ENCODE results near the gene ZIC4. TPM values are rescaled to one million over a fixed set of nuclear protein-coding genes. Genes with fewer than 3 reads are reported as not detected.

ZIC4 gene
- total RNA-seq, 1 donor from 2014 or later: not detected

DNA sequence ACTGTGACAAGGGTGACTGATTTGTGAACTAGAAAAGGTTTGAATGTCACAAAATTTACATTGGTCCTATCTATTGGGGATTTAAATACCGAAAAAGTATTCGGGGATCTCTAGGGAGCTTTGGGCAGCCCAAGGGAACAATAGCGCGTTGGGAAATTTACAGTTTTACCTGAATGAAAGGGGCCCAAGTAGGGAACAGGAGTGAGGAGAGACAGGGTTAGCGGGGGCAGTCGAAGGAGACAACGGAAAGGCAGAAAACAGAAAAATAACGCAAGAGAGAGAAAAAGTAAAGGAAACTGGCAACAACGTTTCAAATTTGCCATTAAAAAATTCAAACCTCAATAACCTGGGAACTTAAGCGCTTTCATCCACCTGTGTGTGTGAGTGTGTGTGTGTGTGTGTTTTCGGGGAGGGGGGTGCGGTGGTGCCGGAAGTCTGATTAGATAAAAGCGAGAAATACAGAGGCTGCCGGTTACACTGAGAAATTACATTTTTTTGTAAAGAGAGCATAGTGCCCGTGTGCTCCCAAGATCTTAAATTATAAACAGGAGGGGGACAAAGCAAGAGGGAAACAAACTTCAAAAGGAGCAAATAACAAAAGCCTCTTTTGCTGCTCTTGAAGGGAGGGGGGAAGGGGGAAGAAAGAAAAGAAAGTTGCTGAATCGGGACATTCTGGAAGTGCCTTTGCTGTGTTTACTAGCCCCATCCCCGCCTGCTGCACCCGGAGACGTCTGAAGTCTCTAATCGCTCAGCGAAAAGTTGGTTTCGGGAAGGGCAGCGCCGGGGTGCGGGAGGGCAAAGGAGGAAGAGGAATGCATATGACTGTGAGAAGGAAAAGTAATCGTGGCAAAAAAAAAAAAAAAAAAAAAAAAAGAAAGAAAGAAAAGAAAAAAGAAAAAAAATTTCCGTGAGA, 2.1 kb upstream of the ZIC4 start:
- intact Hi-C loops (cut with micrococcal nuclease): no loop called here

DNA sequence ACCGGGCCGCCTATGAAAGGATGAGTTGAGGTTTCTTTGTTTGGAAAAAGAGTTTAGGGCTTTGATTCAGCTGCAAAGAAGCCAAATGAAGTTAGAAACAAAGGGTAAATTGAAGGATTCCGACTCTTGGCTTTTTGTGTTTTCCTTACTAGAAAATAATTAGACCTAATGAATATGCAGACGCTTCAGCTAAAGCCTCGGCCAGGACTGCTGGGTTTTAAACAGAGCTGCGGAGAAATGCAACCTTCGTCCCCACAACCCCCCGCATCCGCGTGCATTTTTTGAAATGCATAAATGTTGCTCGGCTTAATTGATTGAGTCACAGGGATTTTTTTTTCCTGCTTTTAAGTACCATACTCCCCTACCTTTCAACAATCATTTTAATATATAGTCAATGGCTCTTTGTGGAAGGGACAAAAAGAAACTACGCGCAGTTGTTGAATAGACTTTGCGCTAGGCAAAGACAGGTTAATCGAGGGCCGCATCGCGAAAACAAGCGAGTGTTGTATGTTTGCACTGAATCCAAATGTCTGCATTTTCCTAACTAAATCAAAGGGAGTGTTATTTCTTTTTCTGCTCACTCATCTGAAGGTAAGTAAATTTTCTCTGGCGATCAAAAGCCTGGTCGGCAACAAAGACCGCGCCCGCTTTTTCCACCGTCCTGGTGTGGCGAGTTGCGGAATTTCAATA, 1.3 kb upstream of the ZIC4 start:
- intact Hi-C loops (cut with micrococcal nuclease): loop anchor here (1.0 to 2.0 kb wide), 3 partner anchors 8 to 17 kb away; no protein-coding TSS in a partner anchor

DNA sequence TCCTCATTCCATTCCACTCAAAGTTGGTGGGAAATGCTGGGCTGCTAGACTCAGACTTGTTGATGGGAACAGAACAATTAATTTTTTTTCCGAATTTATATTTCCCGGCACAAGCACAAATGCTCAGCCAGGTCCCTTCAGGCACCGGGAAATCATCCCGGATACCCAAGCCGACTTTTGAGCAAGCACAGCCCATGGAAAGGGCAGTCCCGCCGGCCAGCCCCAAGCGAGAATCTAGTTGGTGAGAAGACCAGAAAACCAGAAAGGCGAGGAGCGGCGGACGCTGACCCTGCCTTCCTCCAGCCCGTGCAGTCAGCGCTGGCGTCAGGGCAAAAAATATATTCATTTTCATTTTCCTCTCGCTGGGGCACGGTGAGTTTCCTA, 763 bp upstream of the ZIC4 start:
- intact Hi-C loops (cut with micrococcal nuclease): loop anchor here (1.0 to 2.0 kb wide), 3 partner anchors 8 to 16 kb away; no protein-coding TSS in a partner anchor

DNA sequence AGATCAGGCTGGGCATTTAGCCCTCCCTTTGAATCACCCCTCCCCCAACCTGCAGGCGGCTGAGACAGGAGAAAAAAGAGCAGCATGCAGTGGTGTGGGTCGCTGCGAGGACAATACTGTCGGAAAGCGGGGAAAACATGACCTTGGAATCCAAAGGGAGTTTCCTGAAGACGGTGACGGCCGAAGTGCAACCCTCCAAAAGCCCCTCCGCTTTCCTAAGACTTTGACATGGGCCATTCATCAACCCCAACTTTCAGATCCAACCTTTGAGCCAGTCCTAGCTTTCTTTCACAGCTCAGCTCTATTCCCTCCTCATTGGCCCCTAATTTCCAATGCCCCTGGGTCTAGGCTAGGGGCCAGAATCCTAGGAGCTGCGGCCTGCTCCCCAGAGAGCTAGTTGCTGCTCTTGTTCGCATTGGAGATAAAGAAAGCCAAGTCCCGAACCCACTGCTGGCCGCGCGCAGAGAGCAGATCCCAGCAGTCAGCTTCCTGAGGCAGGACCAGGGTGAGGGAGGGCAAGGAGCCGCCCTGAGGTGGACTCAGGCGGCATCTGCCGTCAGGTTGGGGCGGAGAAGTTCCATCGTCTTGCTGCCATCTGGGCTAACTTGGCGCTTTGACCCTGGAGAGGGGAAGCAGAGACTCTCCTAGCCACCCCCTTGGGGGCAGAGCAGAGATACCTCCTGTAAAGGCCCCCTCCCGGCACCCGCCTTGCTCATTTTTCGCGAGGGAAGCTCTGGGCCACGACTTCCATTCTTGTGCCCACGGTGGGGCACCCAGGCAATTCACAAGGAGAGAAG, 914 bp downstream of the ZIC4 start:
- intact Hi-C loops (cut with micrococcal nuclease): loop anchor here (2.0 kb wide), 2 partner anchors 15 kb away; no protein-coding TSS in a partner anchor

DNA sequence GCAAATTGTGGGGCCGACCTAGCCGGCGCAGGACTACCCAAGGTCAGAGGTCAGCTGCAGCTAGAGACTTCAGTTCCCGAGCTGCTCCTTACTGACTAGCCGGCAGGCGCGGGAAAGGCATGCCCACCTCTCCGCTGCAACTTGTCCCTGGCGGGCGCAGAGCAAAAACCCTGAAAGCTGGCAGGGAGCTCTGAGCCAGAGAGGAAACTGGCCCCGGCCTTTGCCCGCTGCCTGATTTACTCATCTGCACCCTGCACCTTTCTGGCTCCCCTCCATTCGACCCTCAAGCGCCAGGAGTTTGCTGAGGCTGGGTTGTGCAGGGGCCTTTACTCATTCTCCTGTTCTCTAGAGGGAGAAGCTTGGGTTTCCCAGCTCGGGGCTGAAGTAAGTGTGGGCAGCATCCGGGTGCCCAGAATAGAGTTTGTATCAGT, 1.5 kb downstream of the ZIC4 start:
- intact Hi-C loops (cut with micrococcal nuclease): no loop called here

DNA sequence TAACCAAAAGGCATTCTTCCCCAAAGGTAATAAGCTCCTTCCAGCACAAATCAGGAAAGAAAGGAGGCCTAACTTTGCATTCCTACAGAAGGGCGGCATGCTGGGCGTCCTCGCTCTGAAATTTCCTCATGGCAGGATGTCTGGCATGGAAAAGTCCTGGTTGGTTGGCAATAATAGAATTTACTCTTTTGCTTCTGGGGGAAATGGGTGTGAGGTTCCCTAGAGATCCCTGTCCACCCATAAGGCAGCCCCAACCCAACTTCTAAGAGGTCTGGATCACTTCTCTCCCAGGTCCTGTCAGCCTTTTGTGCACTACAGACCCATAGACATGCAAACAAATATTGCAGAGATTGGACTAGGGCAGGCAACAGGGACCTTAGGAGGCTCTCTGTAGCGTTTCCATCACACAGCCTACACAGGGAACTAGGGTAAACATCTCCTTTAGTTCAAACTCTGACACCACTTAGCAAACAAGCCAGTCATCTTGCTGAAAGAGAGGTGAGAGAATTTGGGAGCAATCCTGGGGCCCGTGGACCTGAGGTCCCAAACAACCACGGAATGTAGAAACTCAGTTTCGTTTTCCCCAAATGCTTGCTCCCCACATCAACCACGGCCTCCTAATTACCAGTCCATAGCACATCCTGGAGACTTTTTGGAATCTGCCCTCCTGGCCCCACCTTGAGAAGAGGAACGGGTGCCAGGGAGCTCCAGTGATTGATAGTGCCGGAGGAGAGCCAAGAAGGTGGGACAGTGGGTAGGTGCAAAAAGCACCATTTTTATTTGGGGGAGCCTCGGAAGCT, 2.1 kb downstream of the ZIC4 start:
- intact Hi-C loops (cut with micrococcal nuclease): no loop called here

DNA sequence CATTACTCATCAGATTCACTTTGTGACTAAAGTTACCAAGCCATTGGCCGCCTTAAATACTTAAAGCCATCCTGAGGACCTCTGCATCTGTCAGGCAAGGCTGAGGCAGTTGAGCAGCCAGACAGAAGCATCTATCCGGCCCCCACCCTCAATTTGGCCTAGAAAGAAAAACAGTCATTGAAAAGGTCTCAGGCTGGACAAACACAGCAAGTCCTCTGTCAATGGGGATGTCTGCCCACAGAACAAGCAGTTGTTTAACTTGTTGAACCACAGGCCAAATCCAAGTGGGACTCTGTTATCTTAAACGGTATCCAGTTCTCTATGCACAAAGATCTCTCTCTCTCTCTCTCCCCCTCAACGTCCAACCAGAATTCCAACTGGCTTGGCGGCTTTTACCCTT, 2.8 kb downstream of the ZIC4 start:
- intact Hi-C loops (cut with micrococcal nuclease): no loop called here

DNA sequence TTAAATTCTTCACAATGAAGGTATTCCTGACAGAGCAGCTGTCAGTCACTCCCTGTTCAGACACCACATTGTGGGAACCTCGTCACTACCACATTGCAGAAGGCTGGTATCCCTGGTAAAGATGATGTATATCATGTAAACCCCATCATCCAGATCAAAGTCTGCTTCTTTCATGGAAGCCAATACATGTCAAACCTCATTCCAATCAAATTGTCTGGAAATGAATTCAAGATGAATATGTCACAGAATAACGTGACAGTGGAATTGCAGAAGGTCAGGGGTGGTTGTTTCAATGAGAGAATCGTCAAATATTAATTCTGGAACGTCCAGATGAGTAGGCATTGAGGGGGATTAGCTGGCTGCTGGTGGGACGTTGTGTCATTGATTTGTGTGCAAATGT, 4.2 kb downstream of the ZIC4 start:
- intact Hi-C loops (cut with micrococcal nuclease): no loop called here

DNA sequence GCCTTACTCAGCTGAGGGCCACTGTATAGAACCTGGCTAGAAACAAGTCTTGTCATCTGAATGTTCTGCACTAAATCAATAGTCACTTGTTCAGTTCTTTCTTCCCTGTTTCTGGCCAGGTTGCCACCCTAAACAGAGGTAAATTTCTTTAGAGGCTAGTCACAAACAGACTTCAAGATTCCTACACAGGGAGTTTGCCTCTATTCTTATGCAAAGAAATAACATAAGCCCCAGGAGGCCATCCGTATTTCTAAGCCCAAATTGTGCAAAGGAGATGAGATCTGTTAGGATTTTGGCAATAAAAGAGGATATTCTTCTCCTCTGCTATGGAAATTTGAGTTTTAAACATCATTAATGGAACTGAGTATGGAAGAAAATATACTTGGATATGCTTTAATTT, 4.9 kb downstream of the ZIC4 start:
- intact Hi-C loops (cut with micrococcal nuclease): no loop called here

DNA sequence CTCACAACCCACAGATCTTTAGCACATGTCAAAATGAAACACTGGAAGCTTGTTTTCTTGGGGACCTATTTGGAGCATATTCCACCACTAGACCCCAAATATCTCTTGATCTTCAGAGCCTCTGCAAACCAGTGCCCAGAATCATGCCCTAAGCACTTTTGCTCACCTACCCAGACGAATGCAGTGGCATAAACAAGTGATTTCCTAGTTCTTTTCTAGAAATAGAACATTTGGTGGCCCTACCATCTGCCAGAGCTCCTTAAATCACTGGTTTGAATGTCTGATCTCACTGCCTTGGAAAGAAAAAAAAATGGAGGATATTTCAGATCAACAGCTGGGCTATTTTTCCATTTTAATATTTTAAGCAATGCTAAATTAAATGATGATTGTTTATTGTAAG, 5.3 kb downstream of the ZIC4 start:
- intact Hi-C loops (cut with micrococcal nuclease): no loop called here

DNA sequence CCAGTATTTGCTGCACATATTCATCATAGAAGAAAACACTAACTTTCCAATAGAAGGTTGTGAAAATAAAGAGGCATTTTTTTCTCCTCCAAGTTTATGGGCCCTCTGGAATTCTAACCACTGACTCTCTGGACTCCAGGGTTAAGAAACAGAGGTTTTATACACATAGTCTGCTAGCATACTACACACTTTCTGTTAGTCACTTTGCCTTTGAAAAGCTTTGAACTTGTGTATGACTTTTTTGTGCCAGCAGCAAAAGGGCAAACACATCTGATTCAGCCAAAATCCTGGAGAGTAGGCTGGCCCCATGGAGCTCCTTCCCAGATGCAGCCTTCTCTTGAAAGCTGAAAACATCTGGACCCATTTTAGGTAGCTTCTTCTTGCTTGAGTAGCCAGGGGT, 6.2 kb downstream of the ZIC4 start:
- intact Hi-C loops (cut with micrococcal nuclease): no loop called here

DNA sequence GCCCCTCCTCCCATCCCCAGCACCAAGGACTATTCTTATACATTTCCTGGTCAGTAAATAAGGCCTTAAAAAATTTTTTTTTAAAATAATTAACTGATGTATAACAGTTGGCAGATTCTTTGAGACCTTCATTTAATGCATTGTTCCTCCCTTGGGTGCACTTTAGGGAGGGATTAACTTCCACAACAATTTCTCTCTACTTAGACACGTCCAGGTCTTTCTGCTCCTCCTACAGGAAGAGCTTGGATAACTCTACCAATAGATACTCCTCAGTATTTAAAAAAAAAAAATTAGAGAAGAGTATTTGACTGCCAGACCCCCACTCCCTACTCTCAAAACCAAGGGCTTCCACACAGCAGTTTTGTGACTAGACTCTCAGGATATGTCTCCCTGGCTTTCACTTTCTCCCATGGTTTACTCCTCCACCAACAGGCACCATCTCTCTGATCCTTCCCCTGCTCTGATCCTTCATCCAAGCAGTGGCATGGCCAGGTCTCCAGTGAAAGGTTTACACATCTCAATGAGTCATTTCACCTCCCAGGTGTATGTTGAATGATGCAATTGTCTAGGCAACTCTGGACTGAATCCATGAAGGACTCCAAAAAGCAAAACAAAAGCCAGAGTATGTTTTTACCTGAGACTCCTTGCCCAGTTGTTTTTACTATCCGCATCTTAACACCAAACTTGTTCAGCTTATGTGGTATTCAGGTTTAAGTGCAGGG, 7.4 kb downstream of the ZIC4 start:
- intact Hi-C loops (cut with micrococcal nuclease): loop anchor here (1.0 kb wide), 1 partner anchor 8 kb away; no protein-coding TSS in a partner anchor

DNA sequence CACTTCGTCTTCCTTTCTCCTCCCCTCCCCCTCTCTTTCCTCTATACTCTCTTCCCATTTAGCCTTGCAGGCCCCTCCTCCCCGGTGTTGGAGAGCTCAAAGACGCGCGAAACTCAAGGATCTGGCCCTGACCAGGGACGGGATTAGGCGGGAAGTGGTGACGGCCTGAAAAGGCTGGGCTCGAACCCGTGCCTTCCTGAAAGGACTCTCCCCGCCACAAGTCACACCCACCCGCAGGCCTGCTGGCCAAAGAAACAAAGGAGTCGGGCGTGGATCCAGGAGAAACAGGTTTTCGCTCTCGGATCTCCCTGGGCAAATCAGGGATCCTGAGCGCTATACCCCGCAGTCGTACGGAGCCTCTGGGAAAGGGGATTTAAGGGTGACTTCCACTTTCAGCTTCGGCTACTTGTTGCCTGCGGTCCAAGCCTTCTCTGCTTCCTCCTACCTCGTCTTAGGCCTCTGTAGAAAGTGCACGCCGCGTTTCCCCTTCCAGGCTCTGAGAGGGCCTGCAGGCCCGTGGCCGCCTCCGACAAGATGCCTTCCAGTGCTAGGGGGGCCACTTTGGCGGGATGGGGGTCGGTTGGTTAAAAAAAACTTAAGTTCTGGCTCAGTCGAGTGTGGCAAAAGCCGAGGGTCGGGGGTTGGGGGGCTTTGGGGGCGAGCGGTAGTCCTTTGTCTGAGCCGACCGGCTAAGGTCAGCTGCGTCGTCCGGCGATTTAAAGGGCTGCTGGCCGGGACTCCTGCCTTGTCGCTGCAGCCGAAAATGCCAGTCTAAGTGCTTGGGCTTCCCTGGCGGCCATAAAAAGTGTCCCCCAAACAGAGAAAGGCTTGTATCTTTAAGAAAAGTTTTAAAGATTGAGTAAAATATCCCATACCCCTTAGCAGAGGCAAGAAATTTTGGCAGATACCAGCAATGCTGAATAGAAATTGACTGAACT, 8.2 kb downstream of the ZIC4 start:
- intact Hi-C loops (cut with micrococcal nuclease): no loop called here

DNA sequence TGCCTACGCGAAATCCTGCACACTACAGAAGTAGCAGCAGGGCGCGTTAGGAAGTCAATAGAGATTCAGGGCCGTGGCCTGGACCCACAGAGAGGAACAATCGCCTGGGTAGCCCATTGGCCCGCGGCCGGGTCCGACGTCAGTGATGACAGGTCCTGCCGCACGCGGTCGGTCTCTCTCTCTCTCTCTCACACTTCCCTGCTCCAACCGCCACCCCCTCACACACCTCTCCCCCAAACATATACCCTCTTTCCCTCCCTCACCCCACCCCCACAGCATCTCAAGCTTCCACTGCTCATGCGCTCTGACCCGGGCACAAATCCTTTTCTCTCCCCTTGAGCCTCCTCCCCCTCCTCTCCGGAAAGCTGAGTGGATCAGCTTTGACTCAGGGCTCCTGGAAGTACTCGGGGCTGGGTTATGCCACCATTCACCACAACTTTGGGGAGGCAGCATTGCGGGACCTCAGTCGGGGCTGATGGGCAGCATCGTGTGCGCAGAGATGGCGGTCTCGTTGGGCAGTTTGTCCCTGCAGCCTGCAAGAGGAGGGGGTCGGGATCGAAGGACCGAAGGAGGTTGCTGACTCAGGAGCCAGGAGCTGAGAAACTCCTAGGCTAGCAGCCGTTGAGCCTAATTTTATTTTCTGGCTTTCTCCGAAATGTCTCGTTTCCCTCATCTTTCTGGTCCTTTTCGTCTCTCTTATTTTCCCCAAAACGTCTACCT, 9.0 kb downstream of the ZIC4 start:
- intact Hi-C loops (cut with micrococcal nuclease): no loop called here

DNA sequence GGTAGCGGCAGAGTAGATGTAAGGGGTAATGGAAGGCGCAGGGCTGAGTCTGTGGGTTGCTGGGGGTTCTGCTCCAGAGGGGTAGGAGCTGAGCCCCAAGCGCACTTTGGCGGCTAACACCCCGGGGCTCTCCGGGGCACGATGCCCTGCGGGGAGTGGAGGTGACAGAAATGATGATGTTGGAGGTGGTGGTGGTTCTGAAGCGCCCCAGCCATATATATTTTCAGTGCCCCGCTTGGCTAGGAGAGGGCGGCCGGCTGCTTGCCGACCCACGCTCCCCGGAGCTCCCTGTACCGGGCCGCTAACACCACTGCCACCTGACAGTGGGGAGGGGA, 9.7 kb downstream of the ZIC4 start:
- intact Hi-C loops (cut with micrococcal nuclease): no loop called here

DNA sequence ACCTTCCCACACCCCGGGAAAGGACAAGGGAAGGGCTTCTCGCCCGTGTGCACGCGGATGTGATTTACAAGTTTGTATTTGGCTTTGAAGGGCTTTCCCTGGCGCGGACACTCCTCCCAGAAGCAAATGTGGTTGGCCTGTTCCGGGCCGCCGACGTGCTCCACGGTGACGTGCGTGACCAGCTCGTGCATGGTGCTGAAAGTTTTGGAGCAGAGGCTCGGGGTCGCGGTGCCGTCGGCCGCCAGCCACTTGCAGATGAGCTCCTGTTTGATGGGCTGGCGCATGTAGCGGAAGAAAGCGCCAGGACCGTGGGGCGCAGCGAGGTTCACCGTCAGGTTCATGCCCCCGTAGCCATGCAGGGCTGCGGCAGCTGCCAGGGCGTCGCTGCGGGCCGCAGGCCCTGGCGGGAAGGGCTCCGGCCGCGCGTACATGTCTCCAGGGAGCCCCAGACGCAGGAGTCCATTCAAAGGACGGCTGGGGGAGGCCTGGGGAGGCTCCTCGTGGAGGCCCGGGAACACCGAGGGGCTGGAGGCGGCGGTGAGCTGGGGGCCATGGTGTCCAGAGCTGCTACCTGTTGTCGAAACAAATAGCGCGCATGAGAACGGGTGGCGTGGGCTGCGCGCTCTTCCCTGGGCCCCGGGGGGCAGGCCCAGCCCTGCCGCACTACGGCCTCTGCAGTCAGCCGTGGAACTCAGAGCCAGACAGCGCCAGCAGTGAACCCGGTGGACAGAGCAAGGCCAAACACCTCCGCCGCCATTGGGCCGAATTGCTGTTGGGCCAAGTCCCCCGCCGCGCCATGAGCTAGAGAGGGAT, 10.2 kb downstream of the ZIC4 start:
- intact Hi-C loops (cut with micrococcal nuclease): no loop called here

DNA sequence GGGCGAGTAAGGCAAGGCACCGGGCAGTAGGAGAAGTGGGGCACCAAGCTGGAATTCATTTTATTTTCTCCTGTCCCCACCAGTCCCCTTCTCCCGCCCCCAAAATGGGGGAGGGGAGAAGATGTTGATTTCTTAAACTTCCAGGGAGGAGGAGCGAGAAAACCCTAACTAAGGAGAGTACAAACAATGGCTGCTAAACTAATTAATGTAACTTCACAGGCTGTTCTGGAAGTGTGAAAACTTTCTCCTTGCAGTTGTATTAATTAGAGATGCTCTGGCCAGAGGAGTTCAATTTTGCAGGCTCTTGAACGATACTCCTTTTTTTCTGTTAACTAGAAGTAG, 11.5 kb downstream of the ZIC4 start:
- intact Hi-C loops (cut with micrococcal nuclease): no loop called here

Measured in T-helper 1 cell treated with Interleukin-12 subunit alpha and Interleukin-12 subunit beta and Interleukin-4 antibody, amounts not matched to agents 30 ng/mL and 1 ng/mL, for 36 hours (primary cell).